SJSA1 (cell line): ENCODE data around the gene SPO11. TPM values are rescaled to one million over a fixed set of nuclear protein-coding genes. Genes with fewer than 3 reads are reported as not detected.

Experiments
- DNase-seq, 2 experiments: peaks; one replicate each; pipeline ENCODE4 v3.0.0-alpha.2; 2015 to 2020; ENCODE audit warnings: low spot score in 2 of 2, low read depth in 1 of 2
- H3K27ac ChIP-seq: fragments of 250-450 bp; sonication (Bioruptor Pico); 2 replicates; pipeline ENCODE4 v1.5.1; 2020; ENCODE audit warnings: mild to moderate bottlenecking, moderate library complexity
- H3K27me3 ChIP-seq: fragments of 250-450 bp; sonication (Bioruptor Pico); replicated peaks from 2 replicates; pipeline ENCODE4 v1.5.1; 2020; ENCODE audit warnings: mild to moderate bottlenecking, moderate library complexity
- H3K36me3 ChIP-seq: fragments of 250-450 bp; sonication (Bioruptor Pico); 2 replicates; pipeline ENCODE4 v1.5.1; 2020; ENCODE audit warnings: mild to moderate bottlenecking
- H3K4me1 ChIP-seq: fragments of 250-450 bp; sonication (Bioruptor Pico); replicated peaks from 2 replicates; pipeline ENCODE4 v1.6.1; 2021; ENCODE audit warnings: mild to moderate bottlenecking
- H3K4me3 ChIP-seq: fragments of 250-450 bp; sonication (Bioruptor Pico); 2 replicates; pipeline ENCODE4 v1.5.1; 2020; ENCODE audit warnings: mild to moderate bottlenecking
- H3K9me3 ChIP-seq: fragments of 250-450 bp; sonication (Bioruptor Pico); replicated peaks from 2 replicates; pipeline ENCODE4 v1.5.1; 2020; ENCODE audit warnings: mild to moderate bottlenecking
- total RNA-seq: library from RNA; depleted of rRNA; stranded (reverse); fragments of >200 nt; shearing (Covaris generic); gene quantifications from 2 replicates; pipeline ENCODE4 v1.2.3, GENCODE V29; 2014

Gene SPO11
- total RNA-seq, 1 experiment from 2014 or later: not detected

DNA sequence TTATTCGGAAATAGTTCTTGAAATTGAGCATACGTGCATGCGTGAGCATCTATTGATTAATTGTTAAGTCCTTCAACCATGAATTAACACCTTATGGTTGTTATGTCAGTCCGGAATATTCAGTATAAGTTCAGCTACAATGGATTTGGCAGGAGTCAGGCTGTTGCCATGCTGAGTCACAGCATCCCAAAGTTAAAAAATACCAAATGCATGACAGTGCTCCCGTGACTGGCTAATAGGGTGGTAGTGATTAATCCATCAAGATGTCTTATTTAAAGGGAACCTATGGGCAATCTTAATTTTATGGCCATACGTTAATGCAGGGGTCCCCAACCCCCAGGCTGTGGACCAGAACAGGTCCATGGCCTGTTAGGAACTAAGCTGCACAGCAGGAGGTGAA lies 31.9 kb downstream of the SPO11 start:
- Histone ChIP-seq H3K27ac (no peak overlapping the region), H3K36me3 (no peaks in the 10 kb centered on the region; the same call in 1 of the 2 replicates), H3K27me3 (no peaks in the 10 kb centered on the region), H3K4me3 (no peak overlapping the region), H3K4me1 (no peaks in the 10 kb centered on the region; the same call in 1 of the 2 replicates), H3K9me3 (no peaks in the 10 kb centered on the region)
- DNase-seq: no peak

- Histone ChIP-seq H3K27me3 (no peaks in the 10 kb centered on the region), H3K4me3 (no peak overlapping the region), H3K36me3 (no peaks in the 10 kb centered on the region; the same call in 1 of the 2 replicates), H3K27ac (no peak overlapping the region), H3K4me1 (no peaks in the 10 kb centered on the region; the same call in 1 of the 2 replicates), H3K9me3 (no peaks in the 10 kb centered on the region)
- no peak for DNase-seq
Observed at GRCh38 chr20:57364451-57364850, 34.8 kb downstream of the SPO11 start.

GRCh38 chr20:57369596-57369995 lies 40.0 kb downstream of the SPO11 start:
- Histone ChIP-seq H3K27ac (no peak overlapping the region), H3K4me3 (no peak overlapping the region), H3K36me3 (no peaks in the 10 kb centered on the region; the same call in 1 of the 2 replicates), H3K9me3 (no peaks in the 10 kb centered on the region), H3K4me1 (no peaks in the 10 kb centered on the region), H3K27me3 (no peaks in the 10 kb centered on the region)
- DNase-seq: no peak

- no peak overlapping the region for H3K27ac ChIP-seq
- DNase-seq: no peak
- H3K27me3 ChIP-seq: no peaks in the 10 kb centered on the region
- H3K4me1 ChIP-seq: no peaks in the 10 kb centered on the region
- H3K9me3 ChIP-seq: no peaks in the 10 kb centered on the region
- H3K36me3 ChIP-seq: no peaks in the 10 kb centered on the region; the same call in 1 of the 2 replicates
- no peak overlapping the region for H3K4me3 ChIP-seq
Observed at GRCh38 chr20:57370316-57370715, 40.7 kb downstream of the SPO11 start.

DNA sequence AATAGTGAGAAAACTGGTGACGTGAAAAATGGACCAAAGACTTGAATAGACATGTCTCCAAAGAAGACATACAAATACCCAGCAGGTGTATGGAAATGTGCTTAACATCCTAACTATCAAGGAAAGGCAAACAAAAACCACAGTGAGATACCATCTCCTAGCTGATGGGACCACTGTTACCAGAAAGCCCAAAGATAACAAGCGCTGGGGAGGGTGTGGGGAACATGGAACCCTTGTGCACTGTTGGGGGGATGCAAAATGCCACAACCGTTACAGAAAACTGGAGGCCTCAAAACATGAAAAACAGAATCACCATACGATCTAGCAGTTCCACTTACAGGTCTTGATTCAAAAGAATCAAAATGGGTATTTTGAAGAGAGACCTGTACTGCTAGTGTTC lies 41.8 kb downstream of the SPO11 start:
- H3K27ac ChIP-seq: no peak overlapping the region
- H3K27me3 ChIP-seq: no peaks in the 10 kb centered on the region
- no peak for DNase-seq
- H3K36me3 ChIP-seq: no peaks in the 10 kb centered on the region; the same call in 1 of the 2 replicates
- no peak overlapping the region for H3K4me3 ChIP-seq
- no peaks in the 10 kb centered on the region for H3K9me3 ChIP-seq
- no peaks in the 10 kb centered on the region for H3K4me1 ChIP-seq

DNA sequence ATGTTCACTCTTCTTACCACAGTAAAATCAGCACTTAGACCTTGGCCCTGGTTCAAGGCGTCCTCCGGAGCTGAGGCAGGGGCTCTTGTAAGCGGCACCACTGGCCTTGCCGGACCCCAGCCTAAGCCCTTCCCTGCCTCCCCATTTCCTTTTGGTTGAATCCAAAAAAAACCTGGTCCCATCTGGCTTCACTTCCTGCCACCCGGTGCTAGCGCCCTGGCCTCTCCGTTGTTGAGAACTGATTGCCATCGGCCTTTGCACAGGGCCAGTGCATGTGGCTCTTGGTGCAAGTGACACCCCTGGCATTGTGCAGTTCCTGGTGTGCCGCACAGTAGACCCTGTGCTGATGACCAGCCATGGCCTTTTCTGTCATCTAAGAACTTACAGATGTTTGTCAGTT lies 42.6 kb downstream of the SPO11 start:
- Histone ChIP-seq H3K4me3 (no peak overlapping the region), H3K4me1 (no peaks in the 10 kb centered on the region), H3K27me3 (no peaks in the 10 kb centered on the region), H3K9me3 (no peaks in the 10 kb centered on the region), H3K27ac (no peak overlapping the region), H3K36me3 (no peaks in the 10 kb centered on the region; the same call in 1 of the 2 replicates)
- no peak for DNase-seq

DNA sequence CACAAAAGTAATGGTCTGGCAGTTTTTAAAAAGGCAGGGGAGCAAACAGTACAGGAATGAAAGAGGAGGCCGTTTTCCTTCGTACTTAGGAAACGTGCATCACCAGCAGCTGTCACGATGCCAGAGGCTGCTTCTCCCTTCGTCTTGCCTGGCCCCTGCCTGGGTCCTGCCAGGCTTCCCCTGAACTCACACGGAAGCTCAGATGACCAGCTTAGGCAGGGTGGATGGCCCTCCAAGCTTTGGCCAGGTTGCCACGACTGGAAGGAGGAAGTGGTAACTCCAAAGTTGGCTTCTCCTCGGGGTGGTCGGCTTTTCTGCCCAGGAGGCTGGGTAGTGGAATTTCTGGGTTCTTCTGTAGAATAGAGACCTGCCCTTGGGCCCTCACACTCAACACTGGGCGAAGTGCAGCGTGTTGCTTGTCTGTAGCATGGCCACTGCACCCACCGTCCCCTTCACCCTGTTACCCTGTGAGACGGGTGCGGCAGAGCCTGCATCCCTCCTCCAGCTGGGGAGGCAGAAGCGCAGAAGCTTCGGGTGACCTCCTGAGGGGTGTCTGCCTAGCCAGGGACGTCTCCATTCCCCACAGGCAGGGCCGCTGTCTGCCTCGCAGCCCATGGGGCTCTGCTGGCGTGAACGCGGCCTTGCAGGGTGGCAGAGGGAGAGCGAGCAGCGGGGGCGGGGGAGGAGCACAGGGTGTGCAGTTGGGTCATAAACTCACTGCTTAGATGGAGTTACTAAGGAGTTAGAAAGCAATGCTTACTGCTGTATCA lies 43.2 kb downstream of the SPO11 start:
- peak in 1 of 2 experiments; percentile 28 for DNase-seq
- Histone ChIP-seq H3K27me3 (no peaks in the 10 kb centered on the region), H3K4me1 (no peaks in the 10 kb centered on the region), H3K4me3 (no peak overlapping the region), H3K9me3 (no peaks in the 10 kb centered on the region), H3K27ac (no peak overlapping the region), H3K36me3 (no peaks in the 10 kb centered on the region; the same call in 1 of the 2 replicates)

DNA sequence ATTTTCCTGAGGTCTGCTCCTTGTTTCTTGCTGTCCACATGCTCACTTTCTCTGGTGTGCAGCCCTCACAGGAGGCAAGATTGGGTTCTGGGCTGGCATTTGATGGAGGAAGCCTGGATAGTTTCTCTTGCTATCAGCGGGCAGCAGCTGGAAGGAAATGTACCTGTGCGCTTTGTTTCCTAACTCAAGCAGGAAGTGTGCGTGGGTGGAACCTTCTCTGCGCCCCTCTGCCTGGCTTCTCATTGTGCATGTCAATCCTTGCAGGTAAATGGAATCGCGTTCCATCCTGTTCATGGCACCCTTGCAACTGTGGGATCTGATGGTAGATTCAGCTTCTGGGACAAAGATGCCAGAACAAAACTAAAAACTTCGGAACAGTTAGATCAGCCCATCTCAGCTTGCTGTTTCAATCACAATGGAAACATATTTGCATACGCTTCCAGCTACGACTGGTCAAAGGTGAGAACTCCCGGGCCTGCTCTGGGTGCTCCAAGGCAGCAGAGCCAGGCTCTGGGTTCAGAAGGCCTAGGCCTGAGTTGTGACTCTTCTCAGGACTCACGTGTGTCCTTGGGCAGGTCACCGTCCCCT lies 44.8 kb downstream of the SPO11 start:
- Histone ChIP-seq H3K4me3 (no peak overlapping the region), H3K36me3 (no peaks in the 10 kb centered on the region; the same call in none of the 2 replicates), H3K4me1 (no peaks in the 10 kb centered on the region), H3K27me3 (no peaks in the 10 kb centered on the region), H3K27ac (no peak overlapping the region), H3K9me3 (no peaks in the 10 kb centered on the region)
- DNase-seq: no peak

DNA sequence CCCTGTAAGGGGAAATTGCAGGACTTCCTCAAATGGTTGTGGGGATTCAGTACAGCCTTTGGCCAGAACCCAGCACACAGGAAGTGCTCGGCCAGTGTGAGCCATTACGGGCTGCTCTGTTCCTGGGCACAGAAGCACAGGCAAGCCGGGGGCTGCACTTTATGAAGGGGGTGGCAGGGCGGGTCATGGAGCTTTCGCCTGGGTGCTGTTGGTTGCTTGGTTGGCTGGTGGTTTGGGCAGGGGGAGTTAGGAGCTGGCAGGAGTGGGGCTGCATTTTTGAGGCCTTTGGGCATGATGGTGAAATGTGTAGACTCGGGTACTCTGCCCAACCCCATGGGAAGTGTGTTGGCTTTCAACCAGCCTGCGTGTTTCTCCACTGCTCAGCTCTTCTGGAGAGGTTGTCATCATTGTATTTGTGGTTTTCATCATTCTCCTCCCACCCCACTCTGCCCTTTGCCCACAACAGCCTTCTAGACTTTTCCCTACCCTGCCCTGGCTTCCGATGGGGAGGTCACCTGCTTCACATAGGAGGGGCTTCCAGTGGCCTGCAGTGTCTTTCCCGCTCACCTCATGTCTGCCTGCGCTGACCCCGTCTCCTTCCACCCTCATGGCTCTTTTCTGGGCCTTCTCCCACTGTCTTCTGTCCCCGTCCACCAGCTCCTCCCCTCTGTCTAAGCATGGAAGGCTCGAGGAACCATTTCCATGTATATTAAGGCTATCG lies 45.5 kb downstream of the SPO11 start:
- Histone ChIP-seq H3K4me1 (no peaks in the 10 kb centered on the region), H3K36me3 (no peaks in the 10 kb centered on the region; the same call in none of the 2 replicates), H3K27me3 (no peaks in the 10 kb centered on the region), H3K9me3 (no peaks in the 10 kb centered on the region), H3K4me3 (no peak overlapping the region), H3K27ac (no peak overlapping the region)
- peak in 1 of 2 experiments; percentile 25 for DNase-seq

DNA sequence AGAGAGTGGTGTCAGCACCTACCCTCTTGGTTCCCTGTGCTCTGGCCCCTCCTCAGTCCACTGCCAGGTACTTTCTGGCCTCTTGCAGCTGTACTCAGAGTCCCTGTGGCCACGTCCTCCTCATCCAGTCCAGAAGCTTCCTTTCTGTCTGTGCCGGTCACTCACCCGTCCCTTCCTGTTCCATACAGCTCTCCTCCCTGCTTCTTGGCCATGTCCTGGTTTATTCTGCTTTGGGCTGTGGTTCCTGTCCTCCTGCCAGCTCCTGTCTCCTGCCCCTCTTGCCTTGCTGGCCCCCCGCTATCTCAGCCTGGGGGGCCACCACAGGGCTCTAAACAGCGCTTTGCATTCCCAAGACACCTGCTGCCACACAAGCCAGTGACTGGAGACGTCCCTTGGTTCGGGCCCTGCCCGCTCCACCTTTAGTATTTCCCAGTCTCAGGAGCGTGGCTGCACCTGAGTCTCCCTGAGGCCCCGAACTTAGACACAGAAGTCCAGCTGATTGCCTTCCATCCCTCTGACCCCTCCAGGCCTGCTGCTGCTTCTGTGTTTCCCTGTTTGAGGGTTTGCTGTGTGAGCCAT lies 46.1 kb downstream of the SPO11 start:
- H3K4me3 ChIP-seq: no peak overlapping the region
- DNase-seq: peak in 1 of 2 experiments; percentile 23
- no peaks in the 10 kb centered on the region for H3K27me3 ChIP-seq
- H3K9me3 ChIP-seq: no peaks in the 10 kb centered on the region
- H3K27ac ChIP-seq: no peak overlapping the region
- H3K36me3 ChIP-seq: peaks cover 4% of the 10 kb centered on the region
- H3K4me1 ChIP-seq: no peaks in the 10 kb centered on the region

DNA sequence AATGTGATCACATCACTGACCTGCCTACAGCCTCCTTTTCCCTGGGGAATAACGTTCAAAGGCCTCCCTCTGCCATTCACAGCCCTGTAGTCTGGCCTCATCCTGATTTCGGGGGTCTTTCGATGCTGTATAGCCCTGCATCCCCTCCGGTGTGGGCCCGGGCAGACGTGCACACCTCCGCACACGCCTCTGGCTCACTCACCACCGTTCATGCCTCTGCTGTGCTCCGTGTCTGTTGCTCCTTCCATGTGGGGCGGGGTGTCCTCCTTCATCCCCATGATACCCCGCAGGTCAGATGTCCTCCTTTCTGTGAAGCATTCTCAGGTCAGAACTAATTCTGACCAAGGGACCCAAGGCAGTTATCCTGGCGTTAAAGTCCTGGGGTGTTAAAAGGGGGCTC lies 47.7 kb downstream of the SPO11 start:
- H3K36me3 ChIP-seq: peaks cover 9% of the 10 kb centered on the region
- peak in 1 of 2 experiments; percentile 33 for DNase-seq

DNA sequence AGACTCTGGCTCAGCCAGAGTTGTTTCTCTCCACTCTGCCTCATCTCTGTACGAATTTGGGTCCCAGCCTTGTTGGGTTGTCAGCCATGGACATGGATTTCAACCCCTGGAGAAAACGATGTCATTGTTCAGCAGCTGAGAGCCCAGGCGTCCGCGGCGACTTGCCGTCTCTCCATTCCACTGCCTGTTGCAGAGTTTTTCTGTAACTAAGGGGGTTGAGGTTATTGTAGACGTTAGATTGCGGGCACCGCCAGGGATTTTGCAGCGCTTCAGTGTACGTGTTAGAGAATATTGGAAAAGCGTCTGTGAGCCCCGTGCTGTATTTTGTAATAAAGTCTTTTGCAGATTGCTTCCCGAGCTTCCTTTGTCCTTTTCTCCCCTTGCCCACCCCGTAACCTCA lies 48.5 kb downstream of the SPO11 start:
- Histone ChIP-seq H3K4me1 (no peaks in the 10 kb centered on the region), H3K27ac (no peak overlapping the region), H3K4me3 (no peak overlapping the region), H3K27me3 (no peaks in the 10 kb centered on the region), H3K36me3 (peaks cover 13% of the 10 kb centered on the region), H3K9me3 (no peaks in the 10 kb centered on the region)
- peak in 1 of 2 experiments; percentile 23 for DNase-seq

More for the DNA sequence above, 47.7 kb downstream of the SPO11 start:
- Histone ChIP-seq H3K27me3 (no peaks in the 10 kb centered on the region), H3K4me3 (no peak overlapping the region), H3K27ac (no peak overlapping the region), H3K4me1 (no peaks in the 10 kb centered on the region), H3K9me3 (no peaks in the 10 kb centered on the region)

DNA sequence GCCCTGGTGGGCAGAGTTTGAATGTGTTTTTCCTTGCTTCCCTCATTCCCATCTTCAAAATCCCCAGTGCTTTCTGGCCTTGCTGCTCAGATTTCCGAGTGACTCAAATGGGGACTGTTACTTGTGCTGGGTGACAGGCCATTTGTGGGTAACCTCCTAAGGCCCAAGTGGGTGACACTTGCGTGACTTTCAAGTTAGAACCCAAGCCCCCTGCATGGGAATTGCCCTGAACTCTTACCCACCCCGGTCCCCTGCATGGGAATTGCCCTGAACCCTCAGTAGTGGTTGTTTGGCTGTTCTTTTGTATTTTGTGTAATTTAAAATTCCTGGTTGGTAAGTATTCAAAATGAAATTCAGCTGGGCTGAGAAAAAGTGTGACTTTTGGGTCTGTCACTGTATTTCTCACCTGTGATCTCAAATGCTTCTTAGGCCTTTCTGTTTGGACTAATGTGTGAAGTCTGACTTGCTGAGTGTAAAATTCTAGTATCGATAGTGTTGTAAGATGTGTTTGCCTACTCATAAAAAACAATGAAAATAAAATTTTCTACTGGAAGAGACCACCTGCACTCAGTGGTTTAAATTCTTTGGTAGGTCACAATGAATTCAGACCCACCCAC lies 49.2 kb downstream of the SPO11 start:
- H3K9me3 ChIP-seq: no peaks in the 10 kb centered on the region
- no peaks in the 10 kb centered on the region for H3K4me1 ChIP-seq

More for the DNA sequence above, 49.2 kb downstream of the SPO11 start:
- Histone ChIP-seq H3K27me3 (no peaks in the 10 kb centered on the region), H3K36me3 (peaks cover 13% of the 10 kb centered on the region), H3K27ac (no peak overlapping the region), H3K4me3 (no peak overlapping the region)
- peak in 1 of 2 experiments; percentile 9 for DNase-seq
